ENCODE results near the gene CARD11. TPM values are rescaled to one million over a fixed set of nuclear protein-coding genes. Genes with fewer than 3 reads are reported as not detected.

Gene CARD11
- total RNA-seq, result 1.6 TPM

GRCh38 chr7:3043544-3044371, at the start of gene CARD11:
CARD11 (minus strand) TSS chr7:3043867; CDS start chr7:2958506, 85,361 bp downstream.

Other genes starting within 250 kb of the CARD11 start
- 35.2 TPM for gene GNA12, start 199.6 kb downstream of the CARD11 start, total RNA-seq